HG02571 (cell line): ENCODE data around the gene BNIP3.
"Not testable (repeated sequence)": the region's sequence is repeated elsewhere in the genome, so short reads cannot be mapped to it uniquely, and the experiment has no call there.

Experiments used
- ATAC-seq: cut with Tn5 transposase; IDR thresholded peaks from one replicate; pipeline ENCODE4 v1.9.1; 2021; ENCODE audit warnings: mild to moderate bottlenecking, moderate library complexity; ENCODE audit not compliant: unreplicated experiment

The BNIP3 gene

DNA sequence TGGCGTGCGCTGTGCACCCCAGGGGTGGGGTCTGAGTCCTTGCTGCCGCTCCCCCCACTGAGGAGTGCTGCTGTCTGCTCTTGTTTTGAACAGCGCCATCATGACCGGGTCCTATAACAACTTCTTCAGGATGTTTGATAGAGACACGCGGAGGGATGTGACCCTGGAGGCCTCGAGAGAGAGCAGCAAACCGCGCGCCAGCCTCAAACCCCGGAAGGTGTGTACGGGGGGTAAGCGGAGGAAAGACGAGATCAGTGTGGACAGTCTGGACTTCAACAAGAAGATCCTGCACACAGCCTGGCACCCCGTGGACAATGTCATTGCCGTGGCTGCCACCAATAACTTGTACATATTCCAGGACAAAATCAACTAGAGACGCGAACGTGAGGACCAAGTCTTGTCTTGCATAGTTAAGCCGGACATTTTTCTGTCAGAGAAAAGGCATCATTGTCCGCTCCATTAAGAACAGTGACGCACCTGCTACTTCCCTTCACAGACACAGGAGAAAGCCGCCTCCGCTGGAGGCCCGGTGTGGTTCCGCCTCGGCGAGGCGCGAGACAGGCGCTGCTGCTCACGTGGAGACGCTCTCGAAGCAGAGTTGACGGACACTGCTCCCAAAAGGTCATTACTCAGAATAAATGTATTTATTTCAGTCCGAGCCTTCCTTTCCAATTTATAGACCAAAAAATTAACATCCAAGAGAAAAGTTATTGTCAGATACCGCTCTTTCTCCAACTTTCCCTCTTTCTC, 26.0 kb downstream of the BNIP3 start:
- ATAC-seq = no peak

DNA sequence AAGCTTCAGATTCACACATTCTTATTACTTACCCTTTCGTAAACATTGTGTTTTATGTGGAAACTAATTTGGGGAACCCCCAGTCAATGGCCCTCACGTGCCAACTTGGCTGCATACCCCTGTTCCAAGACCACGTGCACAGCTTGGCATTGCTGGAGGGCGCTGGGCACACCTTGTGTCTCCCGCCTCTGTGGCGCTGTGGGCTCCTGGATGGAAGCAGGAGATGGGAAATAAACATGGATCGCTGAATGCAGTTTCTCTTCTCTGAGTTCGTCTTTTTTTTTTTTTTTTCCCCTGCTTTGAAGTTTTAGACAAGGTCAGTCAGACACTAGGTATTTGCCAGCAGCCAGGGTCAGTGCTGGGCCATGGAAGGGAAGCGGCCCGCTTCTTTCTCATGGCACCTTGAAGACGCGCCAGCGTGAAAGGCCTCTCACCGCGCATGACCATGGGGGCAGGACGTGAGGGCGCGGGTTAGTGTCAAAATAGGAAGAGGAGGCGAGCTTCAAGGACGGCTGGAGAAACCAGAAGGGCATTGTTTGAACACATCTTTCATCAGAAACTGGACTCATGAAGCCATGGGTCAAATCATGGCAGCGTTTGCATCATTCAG, 27.3 kb downstream of the BNIP3 start:
- no peak for ATAC-seq

- ATAC-seq = not testable (repeated sequence)
These were observed 31.8 kb downstream of the BNIP3 start for GRCh38 chr10:131949908-131950307.

DNA sequence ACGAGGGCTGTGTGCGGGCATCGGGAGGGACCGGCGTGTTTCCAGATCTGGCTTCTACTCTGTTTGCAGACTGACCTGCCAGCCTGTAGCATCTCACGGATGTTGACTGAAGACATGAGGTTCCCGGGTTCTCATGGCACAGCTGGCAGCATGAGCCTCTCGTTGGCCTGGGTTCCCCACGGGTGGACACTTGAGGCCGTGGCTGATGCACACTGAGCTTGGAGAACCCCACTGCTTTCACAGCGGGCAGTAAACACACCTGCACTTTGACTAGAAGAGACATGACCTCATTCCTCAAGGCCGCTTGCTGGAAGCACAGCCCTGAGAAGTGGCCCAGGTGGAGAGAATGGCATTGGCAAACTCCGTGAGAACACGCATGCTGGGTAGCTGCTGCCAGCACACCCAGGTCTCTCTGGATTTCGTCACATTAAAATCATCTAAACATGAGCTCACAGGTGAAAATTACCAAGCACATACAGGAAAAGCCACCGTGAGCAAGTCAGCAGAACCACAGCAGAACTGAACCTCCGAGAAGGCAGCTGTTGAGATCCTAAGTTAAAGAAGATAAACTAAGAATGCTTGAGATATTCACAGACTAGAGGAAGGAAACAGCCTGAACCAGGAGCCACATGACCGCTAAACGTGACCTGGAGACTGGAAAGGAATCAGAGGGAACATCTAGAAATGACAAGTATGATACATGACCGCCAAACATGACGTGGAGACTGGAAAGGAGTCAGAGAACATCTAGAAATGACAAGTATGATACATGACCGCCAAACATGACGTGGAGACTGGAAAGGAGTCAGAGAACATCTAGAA, 32.5 kb downstream of the BNIP3 start:
- no peak for ATAC-seq

DNA sequence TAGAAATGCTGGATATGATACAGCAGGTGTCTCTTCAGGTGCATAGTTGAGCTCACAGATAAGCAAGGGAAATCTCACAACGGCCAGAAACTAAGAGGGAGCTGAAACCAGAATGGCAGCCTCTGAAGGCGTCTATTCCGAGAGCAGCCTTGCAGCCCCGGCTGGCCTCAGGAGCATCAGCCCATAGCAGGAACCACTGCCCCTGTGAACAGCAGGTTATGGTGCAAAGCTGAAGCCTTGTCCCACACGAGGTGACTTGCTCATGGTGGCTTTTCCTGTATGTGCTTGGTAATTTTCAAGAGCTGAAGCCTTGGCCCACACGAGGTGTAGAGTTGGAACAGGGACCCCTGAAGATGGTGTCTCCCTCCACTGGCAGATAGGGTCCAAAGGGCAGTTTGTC, 33.2 kb downstream of the BNIP3 start:
- no peak for ATAC-seq

GRCh38 chr10:131947631-131948347, 33.9 kb downstream of the BNIP3 start:
- no peak for ATAC-seq

DNA sequence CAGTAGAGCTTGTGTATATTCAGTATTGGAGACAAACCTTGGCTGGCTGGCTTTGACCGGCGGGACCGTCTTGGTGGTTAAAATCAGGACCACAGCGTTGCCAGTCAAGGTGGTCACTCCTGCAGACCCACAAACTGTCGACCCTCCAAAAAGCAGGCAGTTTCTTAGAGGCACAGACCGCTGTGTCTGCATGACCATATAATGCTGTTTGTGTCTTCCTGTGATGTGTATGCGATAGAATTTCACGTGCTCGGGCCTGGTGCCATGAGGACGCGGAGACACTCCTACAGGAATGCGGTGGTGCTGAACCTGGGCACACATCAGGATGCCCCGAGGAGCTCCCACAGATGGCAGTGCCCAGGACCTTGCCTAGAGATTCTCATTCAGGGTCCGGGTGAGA, 34.8 kb downstream of the BNIP3 start:
- ATAC-seq = no peak

DNA sequence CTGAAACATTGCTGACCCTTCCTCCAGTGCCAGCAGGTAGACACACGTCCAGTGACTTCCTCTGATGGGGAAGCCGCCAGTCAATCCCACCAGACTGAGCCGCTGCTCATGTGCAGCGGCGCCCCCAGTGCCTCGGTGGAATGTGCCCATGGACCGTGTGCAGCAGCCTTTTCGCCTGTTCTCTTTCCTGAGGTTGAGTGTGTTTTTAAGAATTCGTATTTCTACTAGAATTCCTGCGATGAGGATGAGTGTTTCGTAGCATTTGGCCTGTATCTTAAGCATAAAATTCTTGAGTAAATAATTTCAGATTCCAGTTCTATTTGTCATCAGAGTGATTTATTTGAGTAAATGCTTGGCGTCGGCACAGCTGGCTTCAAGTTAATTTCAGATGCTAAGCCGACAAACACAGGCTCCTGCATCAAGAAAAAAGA, 35.4 kb downstream of the BNIP3 start:
- ATAC-seq = no peak

GRCh38 chr10:131944976-131945695, 36.6 kb downstream of the BNIP3 start:
- no peak for ATAC-seq

GRCh38 chr10:131944412-131944811, 37.3 kb downstream of the BNIP3 start:
- ATAC-seq = no peak

- ATAC-seq = no peak
These were observed 38.5 kb downstream of the BNIP3 start for GRCh38 chr10:131943021-131943814.

DNA sequence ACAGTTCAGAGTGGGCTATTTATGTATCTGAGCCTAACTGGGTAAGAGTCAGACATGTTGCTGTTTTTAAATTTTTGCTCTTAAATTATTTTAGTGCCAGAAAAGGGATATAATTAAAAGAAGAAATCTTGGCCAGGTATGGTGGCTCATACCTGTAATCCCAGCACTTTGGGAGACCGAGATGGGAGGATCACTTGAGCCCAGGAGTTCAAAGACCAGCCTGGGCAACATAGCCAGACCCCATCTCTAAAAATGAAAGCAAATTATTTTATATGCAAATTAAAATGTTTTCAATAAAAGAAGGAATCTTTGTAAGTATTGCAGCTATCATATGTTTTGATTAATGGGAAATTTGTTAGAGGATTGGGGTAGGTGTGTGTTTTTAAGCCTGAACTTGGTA, 39.3 kb downstream of the BNIP3 start:
- no peak for ATAC-seq

GRCh38 chr10:131938681-131939080, 43.0 kb downstream of the BNIP3 start:
- no peak for ATAC-seq

GRCh38 chr10:131937836-131938235, 43.9 kb downstream of the BNIP3 start:
- ATAC-seq = no peak

DNA sequence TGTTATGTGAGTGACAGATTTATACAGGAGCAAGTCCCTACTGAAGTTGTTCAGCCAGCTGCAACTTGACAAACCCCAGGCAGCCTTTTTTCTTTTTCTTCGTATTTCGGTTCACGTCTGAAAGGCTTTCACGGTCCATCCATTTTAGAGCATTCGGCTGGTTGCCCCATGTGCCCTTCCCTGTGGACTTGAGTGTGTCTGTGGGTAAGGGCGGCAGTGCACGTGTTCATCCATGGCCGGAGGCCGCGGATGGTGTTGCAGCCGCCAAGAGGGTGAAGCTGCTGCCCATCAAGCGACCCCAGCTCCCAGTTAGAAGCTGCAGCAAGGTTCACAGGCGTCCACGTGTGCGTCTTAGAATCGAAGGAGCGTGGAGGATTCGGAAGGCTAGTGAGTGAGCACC, 45.0 kb downstream of the BNIP3 start:
- ATAC-seq = no peak

DNA sequence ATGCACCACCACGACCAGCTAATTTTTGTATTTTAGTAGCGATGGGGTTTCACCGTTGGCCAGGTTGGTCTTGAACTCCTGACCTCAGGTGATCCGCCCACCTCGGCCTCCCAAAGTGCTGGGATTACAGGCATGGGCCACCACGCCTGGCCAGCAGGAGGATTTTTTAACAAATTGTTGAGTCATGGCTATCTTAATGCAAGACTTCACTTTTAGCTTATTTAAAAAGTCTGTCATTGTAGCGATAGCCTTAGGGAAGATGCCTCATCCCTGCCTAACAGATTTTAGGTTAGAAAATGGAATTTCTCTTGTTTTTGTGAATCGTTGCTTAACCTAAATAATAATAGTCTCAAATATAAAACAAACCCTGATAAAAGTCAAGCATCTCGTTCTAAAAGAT, 45.4 kb downstream of the BNIP3 start:
- ATAC-seq = no peak

GRCh38 chr10:131935260-131935659, 46.5 kb downstream of the BNIP3 start:
- no peak for ATAC-seq

- no peak for ATAC-seq
These were observed 47.0 kb downstream of the BNIP3 start for GRCh38 chr10:131934769-131935168.

GRCh38 chr10:131933696-131934086, 48.0 kb downstream of the BNIP3 start:
- ATAC-seq = no peak
